K562 (cell line): ENCODE measurements around the gene PPIL6.

ENCODE experiments used
- ARNT ChIP-seq, 2 experiments: fragments of 450-650 bp; IDR thresholded peaks; 2 replicates each; pipeline ENCODE4 v1.6.1; 2016; ENCODE audit warnings: mild to moderate bottlenecking in 1 of 2
- EP300 ChIP-seq: IDR thresholded peaks from 2 replicates; pipeline ENCODE4 v1.6.1; 2012; ENCODE audit warnings: low read length, improper control_type of control experiment
- GATA2 ChIP-seq: sonication (generic); formaldehyde crosslinking; IDR thresholded peaks from 2 replicates; pipeline ENCODE4 v1.4.0; 2020; ENCODE audit warnings: mild to moderate bottlenecking, missing genetic modification reagents
- MYNN ChIP-seq, 2 experiments: sonication (generic); formaldehyde crosslinking in 1 of 2; IDR thresholded peaks; 2 replicates each; pipeline versions ENCODE4 v1.5.0 to v1.6.1; 2016 to 2020; ENCODE audit warnings: antibody characterized with exemption in 1 of 2, missing genetic modification reagents in 1 of 2
- SMARCA4 ChIP-seq: fragments of 450-650 bp; IDR thresholded peaks from 2 replicates; pipeline ENCODE4 v1.6.1; 2016
- SMARCB1 ChIP-seq: IDR thresholded peaks from 2 replicates; pipeline ENCODE4 v1.6.1; 2011; ENCODE audit warnings: improper control_type of control experiment, low read depth; ENCODE audit not compliant: insufficient read length
- SP2 ChIP-seq: IDR thresholded peaks from 2 replicates; pipeline ENCODE4 v1.6.1; 2011; ENCODE audit warnings: mild to moderate bottlenecking, low read depth, low read length, moderate library complexity; ENCODE audit not compliant: poor library complexity, severe bottlenecking; ENCODE audit errors: extremely low read depth

GRCh38 chr6:109453156-109453555 is 12.7 kb upstream of the PPIL6 start:
- no peak for TF ChIP-seq EP300
- TF ChIP-seq SP2, result no peak
- TF ChIP-seq SMARCB1, result no peak
- TF ChIP-seq MYNN (IDR thresholded peaks at IDR 0.05), result no peak
- no peak for TF ChIP-seq MYNN (CRISPR knock-in tag; IDR thresholded peaks at IDR 0.05)
- no peak for TF ChIP-seq SMARCA4
- TF ChIP-seq ARNT (IDR thresholded peaks at IDR 0.05), result no peak
- no peak for TF ChIP-seq GATA2 (CRISPR knock-in tag)
